Measurements from ENCODE around the gene NAA80.
"Not testable (repeated sequence)": the region's sequence is repeated elsewhere in the genome, so short reads cannot be mapped to it uniquely, and the experiment has no call there.

Gene NAA80

DNA sequence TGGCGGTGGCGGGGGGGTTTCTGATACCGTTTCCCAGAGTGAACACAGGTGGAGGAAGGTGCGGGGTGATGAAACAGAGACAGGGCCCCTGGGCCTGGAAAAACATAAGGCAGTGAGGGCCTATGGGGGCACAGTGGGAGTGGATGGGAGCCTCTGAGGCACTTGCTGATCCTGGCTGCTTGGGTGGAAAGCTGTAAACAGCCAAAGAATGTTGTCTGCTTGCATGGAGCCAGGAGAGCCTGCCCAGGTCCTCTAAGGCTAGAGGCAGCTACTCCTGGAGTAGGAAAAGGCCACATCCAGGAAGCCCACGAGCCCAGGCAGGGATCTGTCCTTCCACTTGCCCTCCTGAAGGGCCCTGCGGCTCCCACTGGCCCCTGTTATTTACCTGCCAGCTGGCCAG lies 33.2 kb downstream of the NAA80 start:
- in situ Hi-C loops (cut with MboI; ENCODE audit: low sequenced_read_pairs, unreplicated experiment): no loop called here
- TF ChIP-seq, protein P1, sequence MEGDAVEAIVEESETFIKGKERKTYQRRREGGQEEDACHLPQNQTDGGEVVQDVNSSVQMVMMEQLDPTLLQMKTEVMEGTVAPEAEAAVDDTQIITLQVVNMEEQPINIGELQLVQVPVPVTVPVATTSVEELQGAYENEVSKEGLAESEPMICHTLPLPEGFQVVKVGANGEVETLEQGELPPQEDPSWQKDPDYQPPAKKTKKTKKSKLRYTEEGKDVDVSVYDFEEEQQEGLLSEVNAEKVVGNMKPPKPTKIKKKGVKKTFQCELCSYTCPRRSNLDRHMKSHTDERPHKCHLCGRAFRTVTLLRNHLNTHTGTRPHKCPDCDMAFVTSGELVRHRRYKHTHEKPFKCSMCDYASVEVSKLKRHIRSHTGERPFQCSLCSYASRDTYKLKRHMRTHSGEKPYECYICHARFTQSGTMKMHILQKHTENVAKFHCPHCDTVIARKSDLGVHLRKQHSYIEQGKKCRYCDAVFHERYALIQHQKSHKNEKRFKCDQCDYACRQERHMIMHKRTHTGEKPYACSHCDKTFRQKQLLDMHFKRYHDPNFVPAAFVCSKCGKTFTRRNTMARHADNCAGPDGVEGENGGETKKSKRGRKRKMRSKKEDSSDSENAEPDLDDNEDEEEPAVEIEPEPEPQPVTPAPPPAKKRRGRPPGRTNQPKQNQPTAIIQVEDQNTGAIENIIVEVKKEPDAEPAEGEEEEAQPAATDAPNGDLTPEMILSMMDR (IDR thresholded peaks at IDR 0.05; ENCODE audit: borderline replicate concordance, control extremely low read depth, extremely low read depth, insufficient read depth, missing control alignments): no peak
- no peak for DNase-seq (ENCODE audit: low spot score)

DNA sequence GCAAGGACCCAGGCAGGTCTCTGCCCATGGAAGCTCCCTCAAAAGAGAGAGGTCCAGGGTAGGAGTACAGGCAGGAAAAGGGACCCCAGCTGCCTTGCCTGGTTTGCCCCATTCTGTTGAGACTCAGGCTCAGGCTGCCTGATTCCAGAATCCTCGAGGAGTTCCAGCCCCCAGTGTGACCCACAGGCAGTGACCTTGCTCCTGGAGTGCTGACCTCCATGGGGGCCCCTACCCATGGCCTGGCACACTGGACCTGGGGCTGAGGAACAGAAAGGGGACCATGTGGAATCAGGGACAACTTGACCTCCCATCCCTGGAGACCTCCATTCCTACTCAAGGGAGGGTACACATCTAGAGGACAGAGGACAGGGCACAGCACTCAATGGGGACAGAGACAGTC lies 33.6 kb downstream of the NAA80 start:
- TF ChIP-seq, protein P1 (IDR thresholded peaks at IDR 0.05; ENCODE audit: borderline replicate concordance, control extremely low read depth, extremely low read depth, insufficient read depth, missing control alignments): no peak
- DNase-seq (ENCODE audit: low spot score): no peak
- in situ Hi-C loops (cut with MboI; ENCODE audit: low sequenced_read_pairs, unreplicated experiment): no loop called here

DNA sequence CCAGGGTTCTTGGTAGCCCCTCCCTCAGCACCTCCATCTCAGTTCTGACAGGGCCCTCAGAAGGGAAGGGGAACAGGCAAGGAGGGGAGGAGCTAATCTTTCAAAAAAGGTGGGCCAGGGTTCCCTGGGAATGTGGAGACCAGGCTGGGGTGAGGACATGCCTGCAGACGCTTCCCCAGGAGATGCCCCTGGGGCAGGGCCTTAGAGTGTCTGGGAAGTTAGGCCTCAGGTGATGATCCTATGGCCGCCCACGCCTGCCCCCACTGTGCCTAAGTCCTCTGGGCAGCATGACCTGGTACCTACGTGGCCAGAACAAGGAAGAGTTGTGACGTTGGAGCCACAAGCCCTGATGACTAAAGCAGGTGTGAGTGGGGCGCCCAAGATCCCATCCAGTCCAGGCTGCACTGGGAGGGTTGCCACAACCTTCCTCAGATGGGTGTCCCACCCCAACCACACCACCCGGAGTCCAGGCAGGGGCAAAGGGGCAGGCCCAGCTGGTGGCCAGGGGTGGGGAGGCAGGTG lies 34.2 kb downstream of the NAA80 start:
- in situ Hi-C loops (cut with MboI; ENCODE audit: low sequenced_read_pairs, unreplicated experiment): no loop called here
- DNase-seq (ENCODE audit: low spot score): no peak
- TF ChIP-seq, protein P1 (IDR thresholded peaks at IDR 0.05; ENCODE audit: borderline replicate concordance, control extremely low read depth, extremely low read depth, insufficient read depth, missing control alignments): no peak

DNA sequence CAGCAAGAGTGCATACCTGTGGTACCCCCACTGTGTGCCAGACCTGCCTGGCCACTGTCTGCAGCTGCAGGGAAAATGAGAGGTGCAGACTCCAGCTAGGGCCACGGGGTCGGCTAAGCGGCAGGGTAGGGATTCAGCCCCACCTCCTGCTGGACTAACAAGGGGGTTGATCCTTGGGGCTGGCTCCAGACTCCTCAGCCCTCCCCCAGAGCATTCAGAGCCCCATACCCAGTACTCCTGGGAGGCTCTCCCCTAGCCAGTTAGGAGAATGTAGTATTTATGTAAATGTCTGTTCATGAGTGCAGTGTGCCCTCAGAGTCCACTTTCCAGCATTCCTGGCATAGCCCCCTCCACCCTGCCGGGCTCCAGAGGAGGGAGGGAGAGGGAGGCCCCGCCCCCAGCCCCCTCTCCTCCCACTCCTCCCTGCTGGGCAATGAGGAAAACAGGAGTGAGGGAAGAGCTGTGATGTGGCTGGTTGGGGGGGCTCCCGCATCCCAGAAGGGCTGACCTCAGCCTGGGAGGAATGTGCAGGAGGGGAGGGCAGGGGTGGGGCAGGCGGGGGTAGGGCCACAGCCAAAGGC lies 34.7 kb downstream of the NAA80 start:
- in situ Hi-C loops (cut with MboI; ENCODE audit: low sequenced_read_pairs, unreplicated experiment): no loop called here
- DNase-seq (ENCODE audit: low spot score): no peak
- TF ChIP-seq, protein P1 (IDR thresholded peaks at IDR 0.05; ENCODE audit: borderline replicate concordance, control extremely low read depth, extremely low read depth, insufficient read depth, missing control alignments): no peak

DNA sequence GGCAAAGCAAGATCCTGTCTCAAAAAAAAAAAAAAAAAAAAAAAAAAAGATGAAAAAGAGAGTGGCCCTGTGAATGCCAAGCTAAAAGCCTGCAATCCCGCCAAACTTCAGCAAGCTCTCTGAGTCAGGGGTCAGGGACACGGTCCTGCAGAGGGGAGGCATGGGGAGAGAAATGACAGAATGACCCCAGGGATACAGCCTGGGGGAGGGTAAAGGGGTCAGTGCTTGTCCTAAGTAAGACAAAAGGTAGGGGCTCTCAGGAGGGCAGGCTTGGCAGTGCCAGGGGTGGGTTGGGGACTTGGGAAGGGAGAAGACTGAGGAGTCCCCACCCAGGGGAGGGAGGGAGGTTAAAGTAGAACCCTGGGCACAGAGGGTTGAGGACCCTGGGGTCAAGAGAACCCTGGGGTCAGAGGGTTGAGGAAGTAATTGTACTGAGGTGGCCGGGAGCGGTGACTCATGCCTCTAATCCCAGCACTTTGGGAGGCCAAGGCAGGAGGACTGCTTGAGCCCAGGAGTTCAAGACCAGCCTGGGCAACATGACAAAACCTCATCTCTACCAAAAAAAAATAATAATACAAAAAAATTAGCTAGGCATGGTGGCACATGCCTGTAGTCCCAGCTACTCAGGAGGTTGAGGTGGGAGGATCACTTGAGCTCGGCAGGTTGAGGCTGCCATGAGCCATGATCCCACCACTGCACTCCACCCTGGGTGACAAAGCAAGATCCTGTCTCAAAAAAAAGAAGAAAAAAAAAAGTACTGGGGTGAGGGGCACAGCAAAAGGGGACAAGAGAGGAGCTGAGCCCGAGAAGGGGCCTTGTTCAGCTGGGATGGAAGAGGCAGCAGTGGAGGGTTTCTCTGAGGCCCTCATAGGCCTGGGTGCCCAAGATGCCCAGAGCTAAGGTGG lies 35.5 kb downstream of the NAA80 start:
- in situ Hi-C loops (cut with MboI; ENCODE audit: low sequenced_read_pairs, unreplicated experiment): no loop called here

DNA sequence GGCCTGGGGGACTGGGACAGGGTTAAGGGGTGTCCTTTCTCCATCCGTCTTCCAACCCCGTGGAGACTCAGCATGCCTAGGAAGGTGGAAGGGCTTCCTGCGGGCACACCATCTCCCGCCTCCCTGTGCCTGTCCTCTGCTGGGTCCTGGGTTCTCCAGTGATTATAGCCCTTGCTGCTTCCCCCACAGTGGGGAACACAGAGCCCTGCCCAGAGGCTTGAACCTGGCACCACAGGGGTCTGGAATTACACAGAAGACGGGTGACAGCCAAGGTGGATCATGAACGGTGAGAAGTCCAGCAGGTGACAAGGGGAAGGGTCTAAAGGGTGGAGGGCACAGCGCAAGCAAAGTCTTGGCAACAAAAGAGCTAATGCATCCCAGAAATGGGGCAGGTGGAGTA lies 36.4 kb downstream of the NAA80 start:
- TF ChIP-seq, protein P1 (IDR thresholded peaks at IDR 0.05; ENCODE audit: borderline replicate concordance, control extremely low read depth, extremely low read depth, insufficient read depth, missing control alignments): no peak
- no peak for DNase-seq (ENCODE audit: low spot score)
- in situ Hi-C loops (cut with MboI; ENCODE audit: low sequenced_read_pairs, unreplicated experiment): no loop called here

More for the DNA sequence above, 35.5 kb downstream of the NAA80 start:
- TF ChIP-seq, protein P1 (IDR thresholded peaks at IDR 0.05; ENCODE audit: borderline replicate concordance, control extremely low read depth, extremely low read depth, insufficient read depth, missing control alignments): no peak
- no peak for DNase-seq (ENCODE audit: low spot score)

DNA sequence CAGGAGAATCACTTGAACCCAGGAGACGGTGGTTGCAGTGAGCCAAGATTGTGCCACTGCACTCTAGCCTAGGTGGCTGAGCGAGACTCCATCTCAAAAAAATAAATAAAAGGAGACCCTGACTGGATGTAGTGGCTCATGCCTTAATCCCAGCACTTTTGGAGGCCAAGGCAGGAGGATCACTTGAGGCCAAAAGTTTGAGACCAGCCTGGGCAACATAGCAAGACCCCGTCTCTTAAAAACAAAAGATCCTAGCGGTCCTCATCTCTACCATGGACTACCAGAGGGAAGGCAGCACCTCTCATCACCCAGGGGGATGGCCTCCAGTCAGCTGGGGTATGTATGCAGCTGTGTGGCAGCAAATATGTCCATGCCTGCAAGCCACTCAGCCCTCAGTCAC lies 37.0 kb downstream of the NAA80 start:
- in situ Hi-C loops (cut with MboI; ENCODE audit: low sequenced_read_pairs, unreplicated experiment); DNase-seq (ENCODE audit: low spot score): not testable (repeated sequence)

All from GM13976 (cell line).